Activated CD4-positive, alpha-beta memory T cell treated with anti-CD3 and anti-CD28 coated beads, Interleukin-2, amount 10 ng/mL, durations not matched to agents 7 days and 5 days (primary cell): Measurements from ENCODE around the gene KLK4. TPM values are rescaled to one million over a fixed set of nuclear protein-coding genes. Genes with fewer than 3 reads are reported as not detected.

Source experiments
- CTCF ChIA-PET: fragments of 350-600 bp; sonication (Branson Sonifier 250); formaldehyde crosslinking; loops from one replicate; lab custom pipeline; 2021; ENCODE audit warnings: antibody characterized with exemption, inconsistent platforms; lab: Charles Lee
- POLR2A ChIA-PET: fragments of 350-600 bp; sonication (Branson Sonifier 250); formaldehyde crosslinking; loops from one replicate; lab custom pipeline; 2021; ENCODE audit warnings: antibody characterized with exemption; lab: Charles Lee
- DNase-seq: peaks from one replicate; pipeline ENCODE4 v3.0.0-alpha.2; 2020
- H3K27ac Mint-ChIP-seq: one replicate; pipeline ENCODE4 v1.8.0; 2021; ENCODE audit warnings: mild to moderate bottlenecking, mixed read lengths
- H3K27me3 Mint-ChIP-seq: one replicate; pipeline ENCODE4 v1.8.0; 2021; ENCODE audit warnings: mixed read lengths
- H3K36me3 Mint-ChIP-seq: one replicate; pipeline ENCODE4 v1.8.0; 2021; ENCODE audit warnings: low read depth, mixed read lengths
- H3K4me1 Mint-ChIP-seq: one replicate; pipeline ENCODE4 v1.8.0; 2021; ENCODE audit warnings: mixed read lengths
- H3K4me3 Mint-ChIP-seq: one replicate; pipeline ENCODE4 v1.8.0; 2021; ENCODE audit warnings: mild to moderate bottlenecking, mixed read lengths
- H3K9me3 Mint-ChIP-seq: one replicate; pipeline ENCODE4 v1.8.0; 2021; ENCODE audit warnings: mixed read lengths
- total RNA-seq, 2 experiments: library from RNA; stranded (reverse); gene quantifications; one replicate each; pipeline ENCODE4 v1.2.3, GENCODE V29; 2021

Gene KLK4
- total RNA-seq, 2 experiments from 2014 or later: not detected

DNA sequence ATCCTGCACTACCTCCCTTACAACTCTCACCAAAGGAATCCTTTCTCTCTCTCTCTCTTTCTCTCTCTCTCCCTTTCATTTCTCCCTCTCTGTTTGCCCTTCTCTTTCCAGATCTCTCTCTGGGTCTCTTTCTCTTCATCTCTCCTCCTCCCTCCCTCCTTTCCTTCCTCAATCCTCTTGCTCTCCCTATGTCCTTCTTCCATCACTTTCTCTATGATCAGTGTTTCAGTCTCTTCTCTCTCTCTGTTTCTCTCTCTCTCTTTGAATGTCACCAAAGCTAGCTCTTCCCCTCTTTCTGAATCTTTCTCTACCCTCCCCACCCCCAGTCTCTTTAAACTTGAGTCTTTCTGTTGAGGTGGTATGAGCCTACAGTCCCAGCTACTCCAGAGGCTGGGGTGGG, 19.8 kb upstream of the KLK4 start:
- Mint-ChIP-seq H3K9me3 (no peaks in the 10 kb centered on the region), H3K27me3 (peaks cover 11% of the 10 kb centered on the region), H3K27ac (no peak overlapping the region), H3K36me3 (no peaks in the 10 kb centered on the region), H3K4me3 (no peak overlapping the region), H3K4me1 (peaks cover 3% of the 10 kb centered on the region)
- ChIA-PET POLR2A (no interaction called here), CTCF (no interaction called here)
- no peak for DNase-seq

DNA sequence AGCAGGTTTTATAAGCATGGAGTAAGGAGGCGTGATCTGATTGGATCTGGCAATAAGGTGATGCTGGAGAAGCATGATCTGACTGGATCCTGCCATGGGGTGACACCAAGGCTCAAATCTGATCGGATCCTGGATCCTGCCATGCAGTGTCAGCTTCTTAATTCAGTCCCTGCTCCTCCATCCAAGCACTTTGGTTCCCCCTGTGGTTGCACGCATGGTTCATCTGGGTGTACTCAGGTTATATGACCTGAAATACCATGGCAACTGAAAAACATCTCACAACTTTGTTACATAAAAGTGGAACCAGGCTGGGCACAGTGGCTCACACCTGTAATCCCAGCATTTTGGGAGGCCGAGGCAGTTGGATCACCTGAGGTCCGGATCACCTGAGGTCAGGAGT, 17.6 kb upstream of the KLK4 start:
- Mint-ChIP-seq H3K36me3 (no peaks in the 10 kb centered on the region), H3K27me3 (peaks cover 16% of the 10 kb centered on the region), H3K9me3 (no peaks in the 10 kb centered on the region), H3K27ac (no peak overlapping the region), H3K4me3 (no peak overlapping the region), H3K4me1 (peaks cover 3% of the 10 kb centered on the region)
- POLR2A ChIA-PET: no interaction called here
- CTCF ChIA-PET: no interaction called here
- no peak for DNase-seq

DNA sequence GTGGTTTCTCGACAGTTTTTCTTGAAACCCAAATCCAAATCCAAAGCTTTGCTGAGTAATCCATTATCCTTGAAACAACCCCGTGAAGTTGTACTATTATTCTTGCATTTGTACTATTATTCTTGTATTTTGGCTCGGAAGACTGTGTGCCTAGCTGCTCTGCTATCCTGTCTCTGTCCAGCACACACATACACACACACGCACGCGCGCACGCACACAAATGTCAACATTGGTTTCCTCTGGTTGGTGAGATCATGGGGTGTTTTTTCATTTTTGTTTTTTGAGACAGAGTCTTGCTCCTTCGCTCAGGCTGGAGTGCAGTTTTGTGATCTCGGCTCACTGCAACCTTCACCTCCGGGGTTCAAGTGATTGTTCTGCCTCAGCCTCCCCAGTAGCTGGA, 14.9 kb upstream of the KLK4 start:
- Mint-ChIP-seq H3K4me1 (peaks cover 13% of the 10 kb centered on the region), H3K27ac (no peak overlapping the region), H3K27me3 (peaks cover 22% of the 10 kb centered on the region), H3K36me3 (no peaks in the 10 kb centered on the region), H3K4me3 (no peak overlapping the region), H3K9me3 (no peaks in the 10 kb centered on the region)
- ChIA-PET POLR2A (no interaction called here), CTCF (no interaction called here)
- DNase-seq: no peak

DNA sequence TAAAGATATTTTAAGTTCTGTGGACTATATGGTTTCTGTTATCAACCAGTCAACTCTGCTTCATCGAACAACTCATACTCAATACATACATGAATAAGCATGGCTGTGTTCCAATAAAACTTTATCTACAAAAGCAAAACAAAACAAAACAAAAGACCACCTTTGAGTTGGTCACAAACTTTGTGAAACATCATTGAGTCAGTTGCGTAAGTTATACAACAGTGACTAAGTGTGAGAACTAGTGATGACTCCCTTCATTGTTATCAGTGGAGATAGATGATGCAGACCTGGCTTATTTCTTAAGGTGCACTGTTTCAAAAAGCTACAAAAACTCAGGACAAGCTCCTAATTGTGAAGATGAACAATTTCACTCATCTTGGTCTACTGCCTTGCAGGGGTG, 14.5 kb upstream of the KLK4 start:
- H3K27ac Mint-ChIP-seq: no peak overlapping the region
- DNase-seq: no peak
- ChIA-PET POLR2A (no interaction called here), CTCF (no interaction called here)
- no peaks in the 10 kb centered on the region for H3K36me3 Mint-ChIP-seq
- H3K4me3 Mint-ChIP-seq: no peak overlapping the region
- H3K9me3 Mint-ChIP-seq: no peaks in the 10 kb centered on the region
- H3K27me3 Mint-ChIP-seq: peaks cover 20% of the 10 kb centered on the region
- peaks cover 13% of the 10 kb centered on the region for H3K4me1 Mint-ChIP-seq

DNA sequence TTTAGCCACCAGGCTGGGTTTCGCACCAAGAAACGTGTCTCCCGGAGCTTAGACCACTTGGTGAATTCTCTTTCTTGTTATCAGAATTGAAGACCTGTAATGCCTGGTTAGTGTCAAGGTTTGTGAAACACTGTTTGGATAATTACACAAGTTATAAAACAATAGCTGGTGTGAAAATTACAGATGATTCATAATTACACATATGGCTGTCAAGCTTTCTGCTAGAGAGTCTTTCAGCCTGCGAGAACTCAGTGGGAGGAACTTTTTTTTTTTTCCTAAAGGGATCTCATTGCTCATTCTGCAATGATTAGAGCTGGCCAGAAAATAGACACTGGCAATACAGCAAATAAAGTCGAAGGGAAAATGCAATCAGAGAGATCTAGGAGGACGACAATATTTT, 13.4 kb upstream of the KLK4 start:
- ChIA-PET CTCF (no interaction called here), POLR2A (no interaction called here)
- Mint-ChIP-seq H3K4me1 (peaks cover 9% of the 10 kb centered on the region), H3K27ac (no peak overlapping the region), H3K27me3 (peaks cover 19% of the 10 kb centered on the region), H3K9me3 (no peaks in the 10 kb centered on the region), H3K4me3 (no peak overlapping the region), H3K36me3 (no peaks in the 10 kb centered on the region)
- DNase-seq: no peak

DNA sequence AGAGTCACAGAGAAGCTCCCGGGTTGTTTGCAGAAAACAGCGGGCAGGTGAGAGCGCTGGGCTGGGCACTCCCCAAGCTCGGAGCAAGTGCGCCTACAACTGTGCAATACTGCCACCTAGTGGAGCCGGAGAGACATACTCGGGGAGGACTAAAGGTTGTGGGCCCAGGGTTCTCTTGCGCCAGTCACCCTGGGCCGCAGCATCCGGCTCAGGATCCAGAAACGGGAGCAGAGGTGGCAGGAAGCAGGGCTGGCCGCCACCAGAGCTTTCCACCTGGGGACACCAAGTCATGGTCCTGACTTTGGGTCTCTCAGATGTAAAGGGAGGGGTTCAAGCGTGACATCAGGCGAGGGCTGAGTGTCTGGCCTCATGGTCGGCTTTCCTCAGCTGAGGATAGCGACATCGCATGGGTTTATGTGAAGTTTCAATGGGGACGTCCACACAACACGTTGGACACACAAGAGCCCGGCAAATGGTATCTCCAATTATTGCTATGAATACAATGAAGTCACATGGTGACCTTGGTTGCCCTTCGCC, 11.2 kb upstream of the KLK4 start:
- ChIA-PET CTCF (interaction anchor here (0.6 to 1.6 kb wide), 29 partner anchors 11 to 886 kb away, joined by 3 to 12 read pairs (median 3); partner anchors contain the start of gene KLK4), POLR2A (interaction anchor here (1.0 to 1.5 kb wide), 2 partner anchors 118 to 119 kb away, joined by 4 to 8 read pairs; no protein-coding TSS in a partner anchor)
- DNase-seq: peak; percentile 80
- no peak overlapping the region for H3K4me3 Mint-ChIP-seq
- peaks cover 9% of the 10 kb centered on the region for H3K4me1 Mint-ChIP-seq
- H3K27ac Mint-ChIP-seq: no peak overlapping the region
- H3K9me3 Mint-ChIP-seq: no peaks in the 10 kb centered on the region
- no peaks in the 10 kb centered on the region for H3K36me3 Mint-ChIP-seq
- H3K27me3 Mint-ChIP-seq: peaks cover 21% of the 10 kb centered on the region

DNA sequence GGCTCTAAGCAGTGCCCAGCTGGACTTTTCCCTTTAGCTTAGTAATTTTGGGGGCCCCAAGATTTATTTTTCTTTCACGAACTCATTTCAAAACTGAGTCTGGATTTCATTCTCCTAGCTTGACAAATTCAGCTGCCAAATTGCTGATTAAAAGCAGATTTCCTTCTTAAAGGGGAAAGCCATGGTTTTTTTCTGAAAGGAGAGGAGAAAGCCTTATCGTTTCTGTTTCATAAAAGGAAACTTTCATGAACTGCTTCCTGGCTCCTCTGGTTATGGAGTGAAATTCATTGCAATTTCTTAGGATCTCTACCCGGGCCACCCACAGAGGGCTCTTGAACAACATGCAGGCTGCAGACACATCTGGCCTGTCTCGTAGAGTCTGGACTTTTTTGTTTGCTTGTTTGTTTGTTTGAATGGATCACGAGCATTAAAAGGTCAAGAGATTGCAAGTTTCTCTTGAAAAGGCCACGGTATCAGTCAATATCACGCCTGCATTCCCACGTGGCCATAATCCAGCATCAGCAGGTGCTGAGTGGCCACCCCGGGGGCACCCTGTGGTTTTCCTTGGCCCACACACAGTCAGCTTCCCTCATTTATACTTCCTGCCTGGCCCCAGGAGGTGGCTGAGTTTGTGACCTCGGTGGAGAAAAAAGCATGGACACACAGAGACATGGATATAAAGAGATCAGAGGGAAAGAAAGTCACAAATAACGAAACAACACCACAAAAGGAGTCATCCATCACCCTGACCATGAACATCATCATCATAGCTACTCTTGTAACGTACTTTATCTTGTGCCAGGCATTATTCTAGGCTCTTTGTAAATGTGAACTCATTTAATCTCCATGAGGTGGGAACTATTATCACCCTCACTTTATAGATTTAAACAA, 10.5 kb upstream of the KLK4 start:
- peaks cover 9% of the 10 kb centered on the region for H3K4me1 Mint-ChIP-seq
- no peaks in the 10 kb centered on the region for H3K36me3 Mint-ChIP-seq
- H3K27ac Mint-ChIP-seq: no peak overlapping the region
- H3K4me3 Mint-ChIP-seq: no peak overlapping the region
- ChIA-PET POLR2A (interaction anchor here (0.6 to 1.5 kb wide), 3 partner anchors 117 to 334 kb away, joined by 3 to 8 read pairs (median 4); no protein-coding TSS in a partner anchor), CTCF (interaction anchor here (0.6 to 2.1 kb wide), 29 partner anchors 10 to 837 kb away, joined by 3 to 12 read pairs (median 3); partner anchors contain the start of gene KLK4)
- H3K9me3 Mint-ChIP-seq: no peaks in the 10 kb centered on the region
- peaks cover 23% of the 10 kb centered on the region for H3K27me3 Mint-ChIP-seq
- DNase-seq: no peak

DNA sequence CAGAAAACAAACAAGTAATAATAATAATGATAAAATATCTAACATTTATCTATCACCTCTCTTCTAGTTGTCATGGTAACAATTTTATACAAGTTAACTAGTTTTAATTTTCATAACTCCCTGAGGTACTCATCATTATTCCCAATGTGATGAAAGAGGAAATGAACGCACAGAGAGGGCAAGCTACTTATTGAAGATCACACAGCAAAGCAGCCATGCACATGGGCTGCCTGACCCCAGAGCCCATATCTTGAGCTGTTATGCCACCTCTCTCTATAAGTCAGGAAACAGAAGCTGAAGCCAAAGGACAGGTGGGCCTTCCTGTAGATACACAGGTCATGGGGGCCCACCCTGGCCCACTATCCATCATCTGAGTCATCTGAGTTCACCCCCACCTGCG, 4.9 kb upstream of the KLK4 start:
- no peaks in the 10 kb centered on the region for H3K4me1 Mint-ChIP-seq
- ChIA-PET CTCF (no interaction called here), POLR2A (no interaction called here)
- no peak for DNase-seq
- H3K27me3 Mint-ChIP-seq: peaks cover 14% of the 10 kb centered on the region
- H3K4me3 Mint-ChIP-seq: no peak overlapping the region
- no peaks in the 10 kb centered on the region for H3K9me3 Mint-ChIP-seq
- H3K36me3 Mint-ChIP-seq: no peaks in the 10 kb centered on the region
- no peak overlapping the region for H3K27ac Mint-ChIP-seq

DNA sequence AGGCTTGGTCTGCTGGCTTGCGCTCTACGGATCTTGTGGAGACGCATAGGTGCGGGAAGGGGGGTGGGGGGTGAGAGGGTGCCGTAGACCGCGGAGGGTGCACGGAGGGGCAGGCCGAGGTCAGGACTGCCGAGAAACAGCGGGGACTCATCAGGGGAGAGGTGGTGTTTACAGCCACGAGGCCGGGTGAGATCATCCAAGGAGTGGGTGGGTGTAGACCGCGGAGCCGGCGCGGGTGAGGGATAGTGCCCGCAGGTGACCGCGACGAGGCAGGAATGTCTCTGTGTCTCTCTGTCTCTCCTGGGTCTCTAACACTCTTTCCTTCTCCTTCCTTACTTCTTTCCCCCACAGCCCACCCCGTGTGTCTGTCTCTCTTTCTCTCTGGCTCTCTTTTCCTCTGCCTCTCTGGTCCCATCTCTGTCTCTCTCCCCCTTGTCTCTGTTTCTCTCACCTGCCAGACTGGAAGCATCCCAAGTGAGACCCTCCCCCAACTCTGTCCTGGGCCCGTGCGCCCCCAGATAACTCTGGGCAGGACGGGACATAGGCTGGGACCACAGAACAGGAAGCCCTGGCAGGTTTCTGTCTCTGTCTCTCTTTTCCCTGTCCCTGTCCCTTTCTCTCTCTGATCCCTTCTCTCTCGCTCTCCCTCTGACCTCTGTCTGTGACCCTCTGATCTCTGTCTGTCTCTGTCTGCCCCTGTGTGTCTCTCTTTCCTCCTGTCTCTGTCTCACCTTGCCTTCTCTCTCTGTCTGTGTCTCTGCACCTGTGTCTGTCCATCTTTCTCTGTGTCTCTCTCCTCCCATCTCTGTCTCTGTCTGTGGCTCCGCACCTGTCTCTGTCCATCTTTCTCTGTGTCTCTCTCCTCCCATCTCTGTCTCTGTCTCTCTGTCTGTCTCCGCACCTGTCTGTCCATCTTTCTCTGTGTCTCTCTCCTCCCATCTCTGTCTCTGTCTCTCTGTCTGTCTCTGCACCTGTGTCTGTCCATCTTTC, 1.8 kb upstream of the KLK4 start:
- Mint-ChIP-seq H3K9me3 (no peaks in the 10 kb centered on the region), H3K27ac (no peak overlapping the region), H3K27me3 (peaks cover 34% of the 10 kb centered on the region), H3K4me1 (no peaks in the 10 kb centered on the region), H3K4me3 (no peak overlapping the region), H3K36me3 (no peaks in the 10 kb centered on the region)
- ChIA-PET CTCF (no interaction called here), POLR2A (no interaction called here)
- no peak for DNase-seq

DNA sequence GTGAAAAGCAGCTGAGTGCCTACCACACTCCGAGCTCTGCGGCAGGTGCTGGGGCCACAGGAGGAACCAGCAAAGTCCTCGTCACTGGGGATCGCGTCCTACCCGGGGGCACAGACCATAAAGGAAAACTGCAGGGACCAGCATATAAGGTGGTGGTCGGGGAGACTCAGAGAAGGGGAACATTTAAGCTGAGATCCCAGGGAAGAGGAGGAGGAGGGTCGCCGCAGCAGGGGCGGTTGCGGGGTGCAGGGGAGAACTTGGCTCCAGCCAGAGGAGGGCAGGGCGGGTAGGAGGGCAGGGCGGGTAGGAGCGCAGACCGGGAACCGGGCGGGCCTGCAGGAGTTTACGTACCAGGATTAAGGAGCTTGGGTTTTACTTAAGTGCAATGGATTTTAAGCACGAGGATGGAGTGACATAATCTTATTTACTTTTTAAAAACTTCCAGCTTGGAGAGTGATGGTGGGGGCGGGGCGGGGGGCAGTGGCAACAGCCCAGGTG, 956 bp upstream of the KLK4 start:
- Mint-ChIP-seq H3K27ac (no peak overlapping the region), H3K9me3 (no peaks in the 10 kb centered on the region), H3K4me1 (no peaks in the 10 kb centered on the region), H3K4me3 (no peak overlapping the region), H3K36me3 (no peaks in the 10 kb centered on the region), H3K27me3 (peaks cover 37% of the 10 kb centered on the region)
- DNase-seq: no peak
- ChIA-PET POLR2A (no interaction called here), CTCF (interaction anchor here (1.2 kb wide), 1 partner anchor 10 kb away, joined by 5 read pairs; no protein-coding TSS in a partner anchor)

DNA sequence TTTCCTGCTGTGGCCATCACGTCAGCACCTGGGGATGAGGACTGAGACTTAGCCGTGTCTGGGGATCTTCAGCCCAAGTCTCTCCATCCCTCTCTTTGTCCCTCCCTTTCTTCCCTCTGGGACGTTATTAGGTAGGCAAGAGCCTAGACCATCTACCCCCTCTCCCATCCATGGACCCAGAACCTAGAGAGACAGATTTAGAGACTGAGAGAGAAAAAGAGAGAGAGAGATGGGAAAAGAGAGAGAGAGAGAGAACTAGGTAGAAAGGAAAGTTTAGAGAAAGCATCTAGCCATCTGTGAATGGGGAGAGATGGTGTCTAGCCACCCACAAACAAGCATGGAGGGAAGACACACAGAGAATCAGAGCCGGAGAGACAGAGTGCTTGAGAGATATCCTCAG, 473 bp downstream of the KLK4 start:
- POLR2A ChIA-PET: no interaction called here
- no peak overlapping the region for H3K27ac Mint-ChIP-seq
- no peak overlapping the region for H3K4me3 Mint-ChIP-seq
- CTCF ChIA-PET: no interaction called here
- H3K4me1 Mint-ChIP-seq: no peaks in the 10 kb centered on the region
- H3K9me3 Mint-ChIP-seq: no peaks in the 10 kb centered on the region
- no peaks in the 10 kb centered on the region for H3K36me3 Mint-ChIP-seq
- DNase-seq: no peak
- H3K27me3 Mint-ChIP-seq: peaks cover 34% of the 10 kb centered on the region

DNA sequence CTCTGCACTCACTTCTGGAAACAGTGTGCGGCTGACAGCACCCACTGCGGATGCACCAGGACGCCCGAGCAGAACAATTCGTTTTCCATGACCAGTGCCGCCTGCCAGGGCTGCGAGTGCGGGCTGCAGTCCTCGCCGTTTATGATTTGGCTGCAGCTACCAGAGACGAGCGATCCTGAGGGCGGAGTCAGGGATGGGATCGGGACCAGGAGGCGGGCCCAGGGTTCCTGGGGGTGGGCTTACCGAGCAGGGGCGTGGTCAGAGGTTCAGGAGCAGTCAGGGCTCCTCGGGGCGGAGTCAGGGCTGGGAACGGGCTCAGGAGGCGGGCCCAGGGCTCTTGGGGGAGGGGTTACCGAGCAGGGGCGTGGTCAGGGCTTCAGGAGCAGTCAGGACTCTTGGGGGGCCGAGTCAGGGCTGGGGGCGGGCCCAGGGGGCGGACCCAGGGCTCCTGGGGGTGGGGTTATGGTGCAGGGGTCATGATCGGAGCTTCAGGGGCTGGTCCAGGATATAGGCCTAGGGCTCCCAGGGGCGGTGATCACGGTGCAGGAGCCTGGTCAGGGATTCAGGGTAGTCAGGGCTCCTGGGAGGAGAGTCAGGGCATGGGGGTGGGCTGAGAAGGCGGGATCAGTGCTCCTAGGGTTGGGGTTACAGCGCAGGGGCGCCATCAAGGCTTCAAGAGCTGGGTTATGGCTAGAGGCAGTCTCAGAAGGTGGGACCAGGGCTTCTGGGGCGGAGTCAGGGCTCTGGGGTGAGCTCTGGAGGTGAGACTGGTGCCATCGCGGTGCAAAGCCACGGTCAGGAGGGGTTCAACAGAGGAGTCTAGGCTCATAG, 1.7 kb downstream of the KLK4 start:
- no peaks in the 10 kb centered on the region for H3K4me1 Mint-ChIP-seq
- ChIA-PET CTCF (interaction anchor here (2.7 kb wide), 1 partner anchor 13 kb away, joined by 12 read pairs; no protein-coding TSS in a partner anchor), POLR2A (no interaction called here)
- H3K4me3 Mint-ChIP-seq: no peak overlapping the region
- no peaks in the 10 kb centered on the region for H3K36me3 Mint-ChIP-seq
- H3K27me3 Mint-ChIP-seq: peaks cover 35% of the 10 kb centered on the region
- DNase-seq: peak; percentile 37
- no peak overlapping the region for H3K27ac Mint-ChIP-seq
- no peaks in the 10 kb centered on the region for H3K9me3 Mint-ChIP-seq
